HepG2 (cell line): ENCODE measurements around the gene NUP88. TPM values are rescaled to one million over a fixed set of nuclear protein-coding genes. Genes with fewer than 3 reads are reported as not detected.

Experiments
- ATAD3A ChIP-seq: sonication (generic); formaldehyde crosslinking; IDR thresholded peaks from 2 replicates; pipeline ENCODE4 v1.4.0; 2020; ENCODE audit warnings: missing genetic modification reagents
- DBP ChIP-seq: sonication (generic); formaldehyde crosslinking; IDR thresholded peaks from 2 replicates; pipeline ENCODE4 v1.4.0; 2020; ENCODE audit warnings: missing genetic modification reagents; ENCODE audit errors: not compliant biosample characterization
- ERF ChIP-seq: IDR thresholded peaks from 2 replicates; pipeline ENCODE4 v1.6.1; 2018; ENCODE audit warnings: missing biosample characterization, missing genetic modification reagents
- GFI1 ChIP-seq: sonication (generic); formaldehyde crosslinking; IDR thresholded peaks from 2 replicates; pipeline ENCODE4 v1.5.0; 2020; ENCODE audit warnings: missing genetic modification reagents, mild to moderate bottlenecking, borderline replicate concordance
- HDAC2 ChIP-seq: sonication (generic); formaldehyde crosslinking; IDR thresholded peaks from 2 replicates; pipeline ENCODE4 v1.4.0; 2020; ENCODE audit warnings: missing genetic modification reagents
- HES4 ChIP-seq: sonication (generic); formaldehyde crosslinking; IDR thresholded peaks from 2 replicates; pipeline ENCODE4 v1.9.0; 2021; ENCODE audit warnings: mild to moderate bottlenecking, missing genetic modification reagents, borderline replicate concordance
- HMG20A ChIP-seq: IDR thresholded peaks from 2 replicates; pipeline ENCODE4 v1.6.1; 2016; ENCODE audit warnings: borderline replicate concordance
- IKZF5 ChIP-seq: IDR thresholded peaks from 2 replicates; pipeline ENCODE4 v1.6.1; 2018; ENCODE audit warnings: missing genetic modification reagents, mild to moderate bottlenecking, missing compliant biosample characterization
- MAFF ChIP-seq: IDR thresholded peaks from 2 replicates; pipeline ENCODE4 v1.6.1; 2011; ENCODE audit warnings: low read depth, low read length, improper control_type of control experiment
- NFKBIZ ChIP-seq: IDR thresholded peaks from 2 replicates; pipeline ENCODE4 v1.6.1; 2018; ENCODE audit warnings: missing genetic modification reagents, missing compliant biosample characterization
- NR1H2 ChIP-seq: sonication (generic); formaldehyde crosslinking; IDR thresholded peaks from 2 replicates; pipeline ENCODE4 v1.8.1; 2022; ENCODE audit warnings: low read depth, missing genetic modification reagents, borderline replicate concordance
- PBX2 ChIP-seq: IDR thresholded peaks from 2 replicates; pipeline ENCODE4 v1.6.1; 2016; ENCODE audit warnings: control low read depth
- PRDM10 ChIP-seq: sonication (generic); formaldehyde crosslinking; IDR thresholded peaks from 2 replicates; pipeline ENCODE4 v1.4.0; 2020; ENCODE audit warnings: low read depth, missing genetic modification reagents
- RBM39 ChIP-seq: fragments of 200-400 bp; formaldehyde crosslinking; IDR thresholded peaks from one replicate; pipeline ENCODE4 v1.6.1; 2018; ENCODE audit warnings: antibody characterized with exemption, mild to moderate bottlenecking, low read depth, low read length; ENCODE audit not compliant: poor library complexity, severe bottlenecking
- TEAD3 ChIP-seq: optimal IDR thresholded peaks from 2 replicates; pipeline ENCODE3; 2016; ENCODE audit warnings: borderline replicate concordance
- ZMYM2 ChIP-seq: sonication (generic); formaldehyde crosslinking; IDR thresholded peaks from 2 replicates; pipeline ENCODE4 v1.8.0; 2022; ENCODE audit warnings: mild to moderate bottlenecking, missing genetic modification reagents
- ZNF121 ChIP-seq: sonication (generic); formaldehyde crosslinking; IDR thresholded peaks from 2 replicates; pipeline ENCODE4 v1.5.0; 2020; ENCODE audit warnings: mild to moderate bottlenecking, missing genetic modification reagents
- ZNF138 ChIP-seq: sonication (generic); formaldehyde crosslinking; IDR thresholded peaks from 2 replicates; pipeline ENCODE4 v1.5.0; 2020; ENCODE audit warnings: mild to moderate bottlenecking, low read depth, missing genetic modification reagents
- ZNF235 ChIP-seq: sonication (generic); formaldehyde crosslinking; IDR thresholded peaks from 2 replicates; pipeline ENCODE4 v1.8.1; 2023; ENCODE audit warnings: mild to moderate bottlenecking, missing genetic modification reagents, borderline replicate concordance
- ZNF253 ChIP-seq: sonication (generic); formaldehyde crosslinking; IDR thresholded peaks from 2 replicates; pipeline ENCODE4 v1.8.0; 2022; ENCODE audit warnings: mild to moderate bottlenecking, missing genetic modification reagents, borderline replicate concordance
- ZNF556 ChIP-seq: sonication (generic); formaldehyde crosslinking; IDR thresholded peaks from 2 replicates; pipeline ENCODE4 v1.4.0; 2020; ENCODE audit warnings: mild to moderate bottlenecking, missing genetic modification reagents, borderline replicate concordance
- ZNF615 ChIP-seq: sonication (generic); formaldehyde crosslinking; IDR thresholded peaks from 2 replicates; pipeline ENCODE4 v1.5.0; 2020; ENCODE audit warnings: mild to moderate bottlenecking, missing genetic modification reagents, borderline replicate concordance
- ZNF788 ChIP-seq: sonication (generic); formaldehyde crosslinking; IDR thresholded peaks from 2 replicates; pipeline ENCODE4 v1.5.0; 2020; ENCODE audit warnings: mild to moderate bottlenecking, missing genetic modification reagents, borderline replicate concordance
- polyA plus RNA-seq, 8 experiments: library from polyadenylated mRNA; depleted of rRNA in 3 of 8; stranded (reverse) in 7 of 8; unstranded in 1 of 8; fragments of >200 nt; fragmentation: Illumina TruSeq in 4 of 8; extraction: Trizol in 4 of 8; gene quantifications; 2 replicates each; pipeline versions ENCODE4 v1.2.1 to v1.2.3, GENCODE V29; 2011 to 2016; ENCODE audit warnings: low read depth in 4 of 8, missing spikeins in 1 of 8, mixed read lengths in 1 of 8; ENCODE audit not compliant: insufficient read depth in 1 of 8
- total RNA-seq, 5 experiments: library from RNA; depleted of rRNA; stranded (reverse); fragments of >200 nt; fragmentation: Illumina TruSeq; extraction: Trizol; gene quantifications; 2 replicates each; pipeline ENCODE4 v1.2.3, GENCODE V29; 2016; ENCODE audit warnings: low read depth in 1 of 5

The NUP88 gene
- total and polyA plus RNA-seq, 2 of the 13 experiments (the other 11 are each of a cell fraction or from before 2014, with no cell fraction given) = 48.2 to 130 TPM

- TF ChIP-seq NR1H2 (peak; percentile 35; the same call in 1 of the 2 replicates), ZNF615 (CRISPR knock-in tag) (0 out of 2 replicates have a peak, but pooled peaks have one; percentile 77), GFI1 (peak; percentile 75; the same call in 1 of the 2 replicates), ERF (CRISPR knock-in tag) (peak; percentile 92), RBM39 (peak; percentile 50), ZNF556 (peak; percentile 93; the same call in 1 of the 2 replicates), HDAC2 (CRISPR knock-in tag) (peak; percentile 64), ATAD3A (CRISPR knock-in tag) (no peak), PRDM10 (CRISPR knock-in tag) (no peak), PBX2 (CRISPR knock-in tag) (no peak), HMG20A (CRISPR knock-in tag) (no peak), ZNF788 (peak; percentile 42; the same call in 1 of the 2 replicates), ZMYM2 (CRISPR knock-in tag) (peak; percentile 70; the same call in 1 of the 2 replicates), DBP (CRISPR knock-in tag) (no peak), ZNF138 (CRISPR knock-in tag) (peak; percentile 74; the same call in 1 of the 2 replicates), ZNF235 (CRISPR knock-in tag) (no peak), IKZF5 (CRISPR knock-in tag) (peak; percentile 61; the same call in 1 of the 2 replicates), MAFF (no peak), TEAD3 (CRISPR knock-in tag) (peak; percentile 73), HES4 (CRISPR knock-in tag) (peak; percentile 94), NFKBIZ (CRISPR knock-in tag) (no peak), ZNF253 (CRISPR knock-in tag) (peak; percentile 35; the same call in 1 of the 2 replicates), ZNF121 (CRISPR knock-in tag) (peak; percentile 50)
Observed at GRCh38 chr17:5438716-5439445, 19.4 kb upstream of the NUP88 start, which contains the start of gene C1QBP (continued).
